HS-5 (cell line): Measurements from ENCODE around the gene NCKAP5.
"Not testable (repeated sequence)": the region's sequence is repeated elsewhere in the genome, so short reads cannot be mapped to it uniquely, and the experiment has no call there.

ENCODE experiments used
- DNase-seq: peaks from one replicate; pipeline ENCODE4 v3.0.0-alpha.2; 2012; ENCODE audit warnings: low read depth

NCKAP5 gene

GRCh38 chr2:133266041-133266925 lies 302.0 kb downstream of the NCKAP5 start:
- DNase-seq, result no peak

- no peak for DNase-seq
These were observed 302.8 kb downstream of the NCKAP5 start for GRCh38 chr2:133265432-133265949.

- no peak for DNase-seq
These were observed 303.3 kb downstream of the NCKAP5 start for GRCh38 chr2:133264989-133265401.

DNA sequence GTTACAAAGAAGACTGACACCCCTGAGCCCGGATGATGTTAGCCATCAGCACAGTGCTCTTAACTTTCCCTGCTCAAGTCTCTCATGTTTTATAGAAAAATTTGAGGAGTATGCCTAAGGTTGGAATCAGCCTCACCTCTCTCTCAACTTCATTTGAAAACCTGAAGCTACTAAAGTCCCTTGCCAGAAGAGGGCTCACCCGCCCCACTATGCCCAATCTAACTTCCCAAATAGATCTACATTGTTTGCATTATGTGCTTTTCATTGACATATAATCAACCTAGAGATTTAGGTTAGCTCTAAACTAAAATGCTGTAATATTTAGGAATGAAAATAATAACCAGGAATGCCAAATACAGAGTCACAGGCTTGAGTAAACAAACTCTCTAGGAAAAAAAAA lies 305.4 kb downstream of the NCKAP5 start:
- DNase-seq, result no peak

DNA sequence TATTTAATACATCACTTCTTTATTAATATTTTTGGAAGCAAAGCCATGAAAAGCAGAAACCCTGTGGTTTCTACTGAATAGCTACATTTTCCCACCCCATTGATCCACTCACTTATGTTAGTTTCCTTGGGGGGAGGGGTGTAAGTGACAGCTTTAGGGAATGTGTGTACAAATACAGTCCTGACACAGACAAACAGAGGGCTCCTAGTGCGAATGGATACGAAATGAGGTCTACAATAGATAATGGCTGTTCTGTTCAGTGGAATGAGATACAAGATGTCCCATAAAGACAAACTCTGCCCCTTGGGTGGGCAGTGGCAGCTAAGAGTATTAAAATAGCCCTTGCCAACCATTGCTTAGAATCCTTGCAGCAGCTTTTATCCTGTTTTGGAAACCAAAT lies 312.9 kb downstream of the NCKAP5 start:
- DNase-seq, result no peak

- DNase-seq, result no peak
These were observed 314.5 kb downstream of the NCKAP5 start for GRCh38 chr2:133253793-133254192.

GRCh38 chr2:133252780-133253355 lies 315.4 kb downstream of the NCKAP5 start:
- DNase-seq, result no peak

DNA sequence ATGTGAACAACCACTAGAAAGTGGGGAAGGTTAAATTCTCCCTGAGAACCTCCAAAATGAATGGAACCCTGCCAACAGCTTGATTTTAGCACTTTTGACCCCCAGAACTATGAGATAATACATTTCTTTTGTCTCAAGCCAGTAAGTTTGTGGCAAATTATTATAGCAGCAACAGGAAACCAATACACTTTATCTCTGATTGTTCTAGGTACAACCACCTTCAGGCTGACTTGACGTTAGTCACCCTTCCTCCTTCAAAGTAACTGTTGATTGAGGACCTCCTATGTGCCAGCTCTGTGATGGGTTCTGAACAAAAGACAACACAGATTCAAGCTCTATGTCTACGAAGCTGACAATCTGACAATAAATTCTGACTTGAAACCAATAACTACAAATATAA lies 318.9 kb downstream of the NCKAP5 start:
- no peak for DNase-seq

- DNase-seq, result no peak
These were observed 320.0 kb downstream of the NCKAP5 start for GRCh38 chr2:133248264-133248663.

DNA sequence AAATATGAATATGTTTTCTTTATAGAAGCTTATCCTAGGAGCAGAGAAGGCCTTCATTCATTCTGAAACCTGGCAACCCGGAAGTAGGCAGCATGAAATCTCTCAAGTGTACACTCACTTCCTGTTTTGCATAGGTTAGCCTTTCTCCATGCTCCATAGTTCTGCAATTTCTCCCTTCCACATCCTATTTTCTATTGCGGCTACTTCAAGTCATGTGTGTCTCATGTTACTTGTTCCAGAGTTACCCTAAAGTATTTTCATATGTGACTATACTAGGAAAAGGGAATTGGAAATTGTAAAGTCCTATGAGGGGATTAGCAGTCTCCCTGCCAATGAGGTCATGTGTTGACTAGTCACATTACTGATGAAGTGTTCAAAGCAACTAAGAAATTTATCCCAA lies 320.6 kb downstream of the NCKAP5 start:
- no peak for DNase-seq

GRCh38 chr2:133241224-133241571 lies 327.1 kb downstream of the NCKAP5 start:
- DNase-seq, result peak; percentile 20

GRCh38 chr2:133240491-133241223 lies 327.6 kb downstream of the NCKAP5 start:
- no peak for DNase-seq

GRCh38 chr2:133235968-133236367 lies 332.3 kb downstream of the NCKAP5 start:
- peak; percentile 22 for DNase-seq

DNA sequence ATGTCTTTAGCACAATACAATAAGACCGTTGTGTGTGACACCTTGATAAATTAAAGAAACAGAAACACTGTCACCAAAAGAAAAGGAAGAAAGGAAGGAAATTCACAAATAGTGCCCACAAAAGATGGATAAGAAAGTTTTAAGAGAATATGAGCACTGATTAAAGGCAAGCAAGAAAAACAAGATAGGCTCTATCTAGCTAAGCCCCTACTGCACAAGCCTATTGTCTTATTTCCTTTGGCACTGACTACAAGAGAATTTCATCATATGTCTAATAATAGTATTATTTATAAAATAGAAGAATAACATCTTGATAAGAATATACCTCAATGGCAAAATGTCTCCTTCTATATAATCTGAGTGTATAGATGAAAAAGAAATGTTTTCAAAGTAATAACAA lies 335.7 kb downstream of the NCKAP5 start:
- no peak for DNase-seq

- DNase-seq, result no peak
These were observed 337.0 kb downstream of the NCKAP5 start for GRCh38 chr2:133231264-133231663.

DNA sequence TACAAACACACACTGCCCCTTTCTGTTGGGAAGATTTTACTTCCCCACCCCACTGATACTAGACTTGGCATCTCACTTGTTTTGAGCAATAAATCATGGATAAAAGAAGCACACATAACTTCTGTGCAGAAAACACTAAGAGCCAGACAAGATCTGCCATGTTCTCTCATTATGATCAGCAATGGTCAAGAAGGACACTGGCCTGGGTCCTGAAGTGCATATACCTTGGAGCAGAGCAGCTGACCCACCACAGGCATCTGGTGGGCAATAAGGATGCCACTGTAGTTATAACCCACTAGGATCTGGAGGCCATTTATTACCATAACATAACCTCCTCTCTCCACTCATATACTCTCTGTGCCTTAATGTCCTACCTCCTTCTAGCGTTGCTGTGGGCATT lies 338.3 kb downstream of the NCKAP5 start:
- DNase-seq, result no peak

DNA sequence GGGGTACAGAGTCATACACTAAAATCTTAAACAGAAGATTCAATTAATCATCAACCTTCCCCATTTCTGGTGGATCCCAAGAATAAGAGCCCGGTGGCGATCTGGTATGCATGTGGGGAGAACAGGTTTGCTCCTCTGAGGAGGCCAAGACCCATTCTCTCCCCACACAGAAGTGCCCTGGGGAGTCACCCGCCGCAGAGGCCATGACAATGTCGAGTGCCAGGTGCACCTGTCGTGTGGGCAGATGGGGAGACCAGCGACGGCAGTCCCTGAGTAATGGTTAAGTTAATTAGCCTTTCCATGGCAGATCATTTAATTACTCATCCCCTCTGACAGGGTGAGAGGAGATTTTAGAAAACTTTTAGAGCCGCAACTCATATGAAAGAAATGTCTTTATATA lies 345.0 kb downstream of the NCKAP5 start:
- DNase-seq, result no peak

GRCh38 chr2:133221398-133221797 lies 346.9 kb downstream of the NCKAP5 start:
- no peak for DNase-seq

DNA sequence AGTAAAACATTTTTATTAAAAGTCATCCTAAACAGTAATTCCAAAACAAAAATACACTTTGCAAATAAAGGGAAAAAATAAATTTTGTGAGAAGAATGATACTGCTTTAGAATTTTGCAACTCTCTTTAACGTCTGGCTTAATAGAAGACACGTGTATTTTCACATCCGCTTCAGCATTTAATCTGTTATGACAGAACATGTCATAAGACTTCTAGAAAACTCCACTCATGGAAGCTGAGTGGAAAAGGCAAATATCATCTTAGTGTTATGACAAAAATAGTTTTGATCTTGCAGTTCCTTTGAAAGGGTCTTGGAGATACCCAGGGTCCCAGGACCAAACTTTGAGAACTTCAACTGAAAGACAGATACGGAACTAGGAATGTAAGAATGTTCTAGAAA lies 350.1 kb downstream of the NCKAP5 start:
- DNase-seq, result no peak

- DNase-seq, result no peak
These were observed 352.8 kb downstream of the NCKAP5 start for GRCh38 chr2:133215477-133215876.

DNA sequence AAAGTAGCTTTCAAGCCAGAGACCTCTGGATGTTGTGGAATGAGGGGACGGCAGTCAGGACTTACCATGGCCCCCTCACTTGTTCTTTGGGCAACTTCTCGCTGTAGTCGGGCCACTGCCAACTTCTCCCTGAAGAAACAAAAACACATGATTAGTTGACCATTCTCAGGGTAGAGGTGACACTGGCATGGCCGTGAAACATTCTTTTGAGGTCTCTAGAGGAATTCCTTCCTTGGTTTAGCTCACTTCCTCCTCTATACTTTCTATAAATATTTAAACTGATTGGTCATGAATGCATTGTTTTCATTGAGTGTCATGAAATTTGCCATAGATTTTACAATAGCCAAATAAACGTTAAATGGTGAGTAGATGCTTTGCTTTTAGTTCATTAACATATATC lies 354.6 kb downstream of the NCKAP5 start:
- DNase-seq, result no peak

- no peak for DNase-seq
These were observed 358.9 kb downstream of the NCKAP5 start for GRCh38 chr2:133209325-133209724.

DNA sequence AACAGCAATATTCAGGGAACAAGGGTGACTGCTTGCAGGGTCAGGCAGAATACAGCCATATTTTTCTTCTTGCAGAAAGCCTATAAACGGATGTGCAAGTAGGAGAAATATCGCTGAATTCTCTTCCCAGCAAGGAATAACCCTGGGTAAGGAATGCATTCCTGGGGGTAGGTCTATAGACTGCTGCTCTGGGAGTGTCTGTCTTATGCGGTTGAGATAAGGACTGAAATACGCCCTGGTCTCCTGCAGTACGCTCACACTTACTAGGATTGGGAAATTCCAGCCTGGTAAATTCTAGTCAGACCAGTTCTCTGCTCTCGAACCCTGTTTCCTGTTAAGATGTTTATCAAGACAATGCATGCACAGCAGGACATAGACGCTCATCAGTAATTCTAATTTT lies 361.6 kb downstream of the NCKAP5 start:
- not testable (repeated sequence) for DNase-seq
